ENCODE data around the gene ZPBP2. TPM values are rescaled to one million over a fixed set of nuclear protein-coding genes. Genes with fewer than 3 reads are reported as not detected.

The ZPBP2 gene
- polyA plus RNA-seq, 1 donor from 2014 or later = not detected

GRCh38 chr17:39926135-39926587, 58.2 kb downstream of the ZPBP2 start:
- H3K27ac ChIP-seq (ENCODE audit: low read length) = no peak overlapping the region
- peak overlapping the region; percentile 84 for H3K9ac ChIP-seq (ENCODE audit: low read length)

GRCh38 chr17:39926588-39927100, 58.6 kb downstream of the ZPBP2 start:
- H3K9me3 ChIP-seq (ENCODE audit: low read length) = no peaks in the 10 kb centered on the region
- H3K79me2 ChIP-seq (replicated peaks; ENCODE audit: insufficient read depth, low read length) = peaks cover 15% of the 10 kb centered on the region
- H3K4me2 ChIP-seq (ENCODE audit: low read length) = peak overlapping the region; percentile 70
- peak overlapping the region; percentile 48 for H2AFZ ChIP-seq (ENCODE audit: low read depth, low read length)
- H3K36me3 ChIP-seq (ENCODE audit: insufficient read depth, low read length) = no peaks in the 10 kb centered on the region
- no peaks in the 10 kb centered on the region for H3K9me2 ChIP-seq (ENCODE audit: insufficient read depth, low read length)
- peak overlapping the region; percentile 77 for H3K27ac ChIP-seq (ENCODE audit: low read length)
- peak overlapping the region; percentile 73 for H3K4me3 ChIP-seq (ENCODE audit: low read length)
- peak overlapping the region; percentile 84 for H3K9ac ChIP-seq (ENCODE audit: low read length)
- no peaks in the 10 kb centered on the region for H3K27me3 ChIP-seq (ENCODE audit: insufficient read depth, low read depth, low read length)
- H3F3A ChIP-seq (ENCODE audit: insufficient read depth, low read length, poor library complexity, severe bottlenecking) = no peaks in the 10 kb centered on the region
- no peaks in the 10 kb centered on the region for H4K20me1 ChIP-seq (ENCODE audit: insufficient read depth)
- TF ChIP-seq EP300 (conservative IDR thresholded peaks at IDR 0.05; ENCODE audit: poor library complexity, severe bottlenecking) (no peak), MXI1 (conservative IDR thresholded peaks at IDR 0.05; ENCODE audit: poor library complexity, severe bottlenecking) (no peak), TAF1 (IDR thresholded peaks at IDR 0.05; ENCODE audit: low read depth) (no peak), POLR2AphosphoS5 (IDR thresholded peaks at IDR 0.05) (no peak), CTCF (IDR thresholded peaks at IDR 0.05; ENCODE audit: poor library complexity, severe bottlenecking) (no peak), RAD21 (conservative IDR thresholded peaks at IDR 0.05) (no peak), EZH2 (IDR thresholded peaks at IDR 0.05; ENCODE audit: borderline replicate concordance, insufficient read depth, low read length, poor library complexity, severe bottlenecking) (no peak)

More at GRCh38 chr17:39926135-39926587, 58.2 kb downstream of the ZPBP2 start:
- H3K4me2 ChIP-seq (ENCODE audit: low read length) = peak overlapping the region; percentile 70
- H3K36me3 ChIP-seq (ENCODE audit: insufficient read depth, low read length) = no peaks in the 10 kb centered on the region
- H3K27me3 ChIP-seq (ENCODE audit: insufficient read depth, low read depth, low read length) = no peaks in the 10 kb centered on the region
- H2AFZ ChIP-seq (ENCODE audit: low read depth, low read length) = no peak overlapping the region
- H3K4me3 ChIP-seq (ENCODE audit: low read length) = peak overlapping the region; percentile 73
- H4K20me1 ChIP-seq (ENCODE audit: insufficient read depth) = no peaks in the 10 kb centered on the region
- peaks cover 15% of the 10 kb centered on the region for H3K79me2 ChIP-seq (replicated peaks; ENCODE audit: insufficient read depth, low read length)
- H3F3A ChIP-seq (ENCODE audit: insufficient read depth, low read length, poor library complexity, severe bottlenecking) = no peaks in the 10 kb centered on the region
- H3K9me3 ChIP-seq (ENCODE audit: low read length) = no peaks in the 10 kb centered on the region
- TF ChIP-seq SMC3 (conservative IDR thresholded peaks at IDR 0.05; ENCODE audit: poor library complexity) = no peak
- TF ChIP-seq EZH2 (IDR thresholded peaks at IDR 0.05; ENCODE audit: borderline replicate concordance, insufficient read depth, low read length, poor library complexity, severe bottlenecking) = no peak
- no peak for TF ChIP-seq EP300 (conservative IDR thresholded peaks at IDR 0.05; ENCODE audit: poor library complexity, severe bottlenecking)
- TF ChIP-seq REST (IDR thresholded peaks at IDR 0.05; ENCODE audit: borderline replicate concordance) = no peak
- no peak for TF ChIP-seq POLR2AphosphoS5 (IDR thresholded peaks at IDR 0.05)
- no peak for TF ChIP-seq MXI1 (conservative IDR thresholded peaks at IDR 0.05; ENCODE audit: poor library complexity, severe bottlenecking)
- no peak for TF ChIP-seq TAF1 (IDR thresholded peaks at IDR 0.05; ENCODE audit: low read depth)
- no peak for TF ChIP-seq RAD21 (conservative IDR thresholded peaks at IDR 0.05)
- no peak for TF ChIP-seq CTCF (IDR thresholded peaks at IDR 0.05; ENCODE audit: poor library complexity, severe bottlenecking)
- H3K9me2 ChIP-seq (ENCODE audit: insufficient read depth, low read length) = no peaks in the 10 kb centered on the region

All from neural cell (in vitro differentiated cells).